HCT116 (cell line): Measurements from ENCODE around the gene RHOBTB1. TPM values are rescaled to one million over a fixed set of nuclear protein-coding genes. Genes with fewer than 3 reads are reported as not detected.
"Not testable (repeated sequence)": the region's sequence is repeated elsewhere in the genome, so short reads cannot be mapped to it uniquely, and the experiment has no call there.

Experiments
- ATAC-seq: fragments of 200-7000 bp; cut with Tn5 transposase; 2 replicates; pipeline ENCODE4 v1.9.1; 2020; ENCODE audit warnings: mild to moderate bottlenecking, moderate library complexity
- BruUV-seq: library from RNA; stranded (reverse); fragments of 400-500 nt; replicated peaks from 2 replicates; lab custom pipeline; 2021; lab: Mats Ljungman, UMichigan
- CTCF ChIA-PET: fragments of 300-600 bp; sonication (Branson Sonifier 250); formaldehyde crosslinking; loops from one replicate; lab custom pipeline; 2021; ENCODE audit warnings: antibody characterized with exemption; lab: Charles Lee
- POLR2A ChIA-PET: fragments of 300-600, 350-600 bp; sonication (Branson Sonifier 250); formaldehyde crosslinking; loops from one replicate; lab custom pipeline; 2021; ENCODE audit warnings: antibody characterized with exemption; lab: Charles Lee
- RAD21 ChIA-PET, 2 experiments: fragments of 300-600 bp; sonication (Branson Sonifier 250); formaldehyde crosslinking; loops; one replicate each; lab custom pipeline; 2023; ENCODE audit warnings: low total read pairs in 2 of 2; ENCODE audit not compliant: uncharacterized antibody in 2 of 2, unreplicated experiment in 2 of 2, low non-redundant PET in 1 of 2; lab: Charles Lee
- DNase-seq: peaks from one replicate; pipeline ENCODE4 v3.0.0-alpha.2; 2010; ENCODE audit warnings: low read depth, low spot score
- H2AFZ ChIP-seq: fragments of 200-600 bp; shearing (Covaris generic), sonication (generic); 2 replicates; pipeline ENCODE4 v1.6.1; 2017; ENCODE audit warnings: low read depth, mixed run types, mixed read lengths, antibody characterized with exemption, low read length; ENCODE audit not compliant: poor library complexity, severe bottlenecking
- H3K27ac ChIP-seq: 2 replicates; pipeline ENCODE4 v1.5.1; 2012; ENCODE audit warnings: low read depth, low read length
- H3K27me3 ChIP-seq: fragments of 200-600 bp; sonication (generic); 2 replicates; pipeline ENCODE4 v1.6.1; 2016; ENCODE audit warnings: mixed run types, low read length, mixed read lengths; ENCODE audit not compliant: insufficient read depth
- H3K36me3 ChIP-seq, 2 experiments: fragments of 200-500 bp in 1 of 2; fragments of 200-600 bp in 1 of 2; sonication (Bioruptor generic) in 1 of 2; sonication (generic) in 1 of 2; 2 replicates each; pipeline versions ENCODE4 v1.5.1 to v1.6.1; 2014 to 2016; ENCODE audit warnings: low read length in 2 of 2, inconsistent platforms in 1 of 2, mixed read lengths in 1 of 2, mixed run types in 1 of 2; ENCODE audit not compliant: insufficient read depth in 2 of 2, control insufficient read depth in 1 of 2
- H3K4me1 ChIP-seq, 2 experiments: fragments of 200-600 bp in 1 of 2; sonication (generic) in 1 of 2; 2 replicates each; pipeline versions ENCODE4 v1.5.1 to v1.6.1; 2012 to 2017; ENCODE audit warnings: low read length in 2 of 2, inconsistent platforms in 1 of 2, mild to moderate bottlenecking in 1 of 2, mixed read lengths in 1 of 2, mixed run types in 1 of 2, moderate library complexity in 1 of 2; ENCODE audit not compliant: insufficient read depth in 2 of 2, control insufficient read depth in 1 of 2
- H3K4me2 ChIP-seq: fragments of 200-600 bp; sonication (generic); 2 replicates; pipeline ENCODE4 v1.6.1; 2017; ENCODE audit warnings: mixed run types, low read length, mixed read lengths
- H3K4me3 ChIP-seq, 2 experiments: fragments of 200-600 bp in 1 of 2; sonication (generic) in 1 of 2; replicated peaks in 1 of 2; 2 replicates each; pipeline ENCODE4 v1.5.1; 2011 to 2016; ENCODE audit warnings: low read length in 2 of 2, control low read depth in 1 of 2, low read depth in 1 of 2, mild to moderate bottlenecking in 1 of 2, mixed read lengths in 1 of 2, mixed run types in 1 of 2
- H3K79me2 ChIP-seq: fragments of 200-600 bp; sonication (generic); 2 replicates; pipeline ENCODE4 v1.6.1; 2017; ENCODE audit warnings: mild to moderate bottlenecking, mixed run types, low read length, moderate library complexity, mixed read lengths; ENCODE audit not compliant: insufficient read depth
- H3K9ac ChIP-seq: fragments of 200-600 bp; sonication (generic); 2 replicates; pipeline ENCODE4 v1.6.1; 2016; ENCODE audit warnings: low read length, mixed read lengths
- H3K9me2 ChIP-seq: fragments of 200-600 bp; sonication (generic), shearing (Covaris generic); 2 replicates; pipeline ENCODE4 v1.6.1; 2017; ENCODE audit warnings: mixed run types, mild to moderate bottlenecking, moderate library complexity; ENCODE audit not compliant: insufficient read depth
- H3K9me3 ChIP-seq, 2 experiments: fragments of 200-500 bp in 1 of 2; fragments of 200-600 bp in 1 of 2; sonication (Bioruptor generic) in 1 of 2; sonication (generic) in 1 of 2; 2 replicates each; pipeline ENCODE4 v1.6.1; 2014 to 2017; ENCODE audit warnings: low read length in 2 of 2, mixed read lengths in 2 of 2, inconsistent platforms in 1 of 2, low read depth in 1 of 2, mild to moderate bottlenecking in 1 of 2, mixed run types in 1 of 2, moderate library complexity in 1 of 2; ENCODE audit not compliant: control insufficient read depth in 1 of 2, insufficient read depth in 1 of 2
- H4K20me1 ChIP-seq: fragments of 200-600 bp; sonication (generic), shearing (Covaris generic); 2 replicates; pipeline ENCODE4 v1.6.1; 2017; ENCODE audit warnings: mixed run types, mild to moderate bottlenecking, moderate library complexity; ENCODE audit not compliant: insufficient read depth
- CBX3 ChIP-seq: IDR thresholded peaks from 2 replicates; pipeline ENCODE4 v1.6.1; 2012; ENCODE audit warnings: low read depth
- REST ChIP-seq: IDR thresholded peaks from 2 replicates; pipeline ENCODE4 v1.6.1; 2012; ENCODE audit warnings: low read depth
- intact Hi-C: fragments of 100-400 bp; cut with micrococcal nuclease; formaldehyde crosslinking; loops from 2 replicates; pipeline ENCODE4 v1.10.0; 2022
- total RNA-seq: library from RNA; stranded (reverse); gene quantifications from one replicate; pipeline ENCODE4 v1.2.1, GENCODE V29; 2021; ENCODE audit not compliant: unreplicated experiment
- TF ChIP-seq, protein P1 (sequence below): IDR thresholded peaks from 2 replicates; pipeline ENCODE4 v1.6.1; 2012

Gene RHOBTB1
- total RNA-seq, 1 experiment from 2014 or later = 1.6 TPM

DNA sequence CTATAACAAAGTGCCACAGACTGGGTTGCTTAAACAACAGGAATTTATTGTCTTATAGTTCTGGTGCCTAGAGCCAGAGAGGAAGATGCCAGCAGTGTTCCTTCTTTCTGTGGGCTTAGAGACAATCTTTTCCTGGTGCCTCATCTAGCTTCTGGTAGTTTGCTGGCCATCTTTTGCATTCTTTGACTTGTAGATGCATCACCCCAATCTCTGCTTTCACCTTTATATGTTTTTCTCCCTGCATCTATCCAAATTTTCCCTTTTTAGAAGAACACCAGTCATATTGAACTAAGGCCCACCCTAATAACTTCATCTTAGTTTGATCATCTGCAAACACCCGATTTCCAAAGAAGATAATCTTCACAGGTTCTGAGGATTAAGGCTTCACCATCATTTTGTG, 98.9 kb downstream of the RHOBTB1 start (continued):
- TF ChIP-seq REST = no peak
- TF ChIP-seq, all 23 proteins: peak for 0

DNA sequence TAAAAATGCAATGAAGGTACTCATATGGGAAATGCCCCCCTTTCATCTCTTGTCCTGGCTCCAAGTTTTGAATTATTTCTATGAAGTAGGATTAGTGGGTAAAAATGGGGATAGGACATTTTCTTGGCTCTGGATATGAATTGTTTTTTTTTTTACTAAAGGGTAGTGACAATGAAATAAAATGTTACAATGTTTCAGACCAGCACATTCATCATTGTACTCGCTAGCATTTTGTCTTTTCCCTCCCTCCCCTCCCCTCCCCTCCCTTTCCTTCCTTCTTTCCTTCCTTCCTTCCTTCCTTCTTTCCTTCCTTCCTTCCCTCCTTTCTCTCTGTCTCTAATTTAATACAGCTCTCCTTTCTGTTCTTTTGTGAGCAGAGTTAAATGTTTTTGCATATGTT, 101.3 kb downstream of the RHOBTB1 start:
- no peaks in the 10 kb centered on the region for H3K27me3 ChIP-seq
- H3K4me2 ChIP-seq = no peak overlapping the region
- no peak overlapping the region for H3K4me3 ChIP-seq
- POLR2A ChIA-PET = no interaction called here
- no TSS peak for BruUV-seq
- peaks cover 0 to 9% of the 10 kb centered on the region in 2 experiments; a peak in 2 of 4 replicates for H3K4me1 ChIP-seq
- H4K20me1 ChIP-seq = no peaks in the 10 kb centered on the region
- H2AFZ ChIP-seq = no peak overlapping the region
- RAD21 ChIA-PET = no interaction called here
- no peak for DNase-seq
- no peak for ATAC-seq
- TF ChIP-seq, protein P1, sequence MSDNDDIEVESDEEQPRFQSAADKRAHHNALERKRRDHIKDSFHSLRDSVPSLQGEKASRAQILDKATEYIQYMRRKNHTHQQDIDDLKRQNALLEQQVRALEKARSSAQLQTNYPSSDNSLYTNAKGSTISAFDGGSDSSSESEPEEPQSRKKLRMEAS = no peak
- TF ChIP-seq CBX3 = no peak
- TF ChIP-seq, all 23 proteins: peak for 0
- H3K79me2 ChIP-seq = no peaks in the 10 kb centered on the region
- no peaks in the 10 kb centered on the region for H3K9me2 ChIP-seq
- no peaks in the 10 kb centered on the region for H3K36me3 ChIP-seq
- intact Hi-C loops = no loop called here
- no peak overlapping the region for H3K9ac ChIP-seq
- CTCF ChIA-PET = no interaction called here
- H3K9me3 ChIP-seq = no peaks in the 10 kb centered on the region
- no peak overlapping the region for H3K27ac ChIP-seq

- H3K4me1 ChIP-seq, POLR2A ChIA-PET, RAD21 ChIA-PET, H3K27me3 ChIP-seq, H3K36me3 ChIP-seq, intact Hi-C loops, H3K9me2 ChIP-seq, H3K9ac ChIP-seq, ATAC-seq, H3K27ac ChIP-seq, H3K4me2 ChIP-seq, DNase-seq, H3K4me3 ChIP-seq, H4K20me1 ChIP-seq, CTCF ChIA-PET, BruUV-seq, H3K9me3 ChIP-seq, H3K79me2 ChIP-seq, H2AFZ ChIP-seq: not testable (repeated sequence)
Measured at GRCh38 chr10:60841227-60841626, 102.8 kb downstream of the RHOBTB1 start.
